ENCODE results near the gene MYMK.

MYMK gene

GRCh38 chr9:133516256-133516960, 8.4 kb downstream of the MYMK start:
- no peak for DNase-seq

GRCh38 chr9:133515615-133516255, 9.0 kb downstream of the MYMK start:
- no peak for DNase-seq

GRCh38 chr9:133515240-133515610, 9.5 kb downstream of the MYMK start:
- DNase-seq, result no peak

GRCh38 chr9:133514460-133515239, 10.1 kb downstream of the MYMK start:
- DNase-seq, result no peak

- no peak for DNase-seq
Observed at GRCh38 chr9:133513214-133514100, 11.3 kb downstream of the MYMK start.

GRCh38 chr9:133512253-133513213, 12.2 kb downstream of the MYMK start:
- DNase-seq, result no peak

GRCh38 chr9:133511607-133512006, 13.2 kb downstream of the MYMK start:
- DNase-seq, result no peak

- no peak for DNase-seq
Observed at GRCh38 chr9:133510926-133511505, 13.7 kb downstream of the MYMK start.

- no peak for DNase-seq
Observed at GRCh38 chr9:133509179-133510083, 15.3 kb downstream of the MYMK start.

- no peak for DNase-seq
Observed at GRCh38 chr9:133508046-133508445, 16.7 kb downstream of the MYMK start.

- DNase-seq, result no peak
Observed at GRCh38 chr9:133507246-133507965, 17.4 kb downstream of the MYMK start.

GRCh38 chr9:133506653-133507038, 18.1 kb downstream of the MYMK start:
- no peak for DNase-seq

GRCh38 chr9:133505901-133506652, 18.7 kb downstream of the MYMK start:
- no peak for DNase-seq

GRCh38 chr9:133505186-133505830, 19.5 kb downstream of the MYMK start:
- no peak for DNase-seq

GRCh38 chr9:133502112-133502511, 22.6 kb downstream of the MYMK start:
- DNase-seq, result no peak

GRCh38 chr9:133499892-133500270, 24.9 kb downstream of the MYMK start:
- DNase-seq, result no peak

- DNase-seq, result no peak
Observed at GRCh38 chr9:133499132-133499891, 25.4 kb downstream of the MYMK start.
